GM19099 (cell line): ENCODE data around the gene CAPZA1.

Experiments used
- POLR2A ChIP-seq: IDR thresholded peaks from 3 replicates; pipeline ENCODE4 v1.6.1; 2011; ENCODE audit warnings: low read depth; ENCODE audit not compliant: insufficient read length; ENCODE audit errors: extremely low read depth

Gene CAPZA1

GRCh38 chr1:112686835-112687234 is 67.2 kb downstream of the CAPZA1 start:
- TF ChIP-seq POLR2A, result no peak

- TF ChIP-seq POLR2A, result no peak
Observed at GRCh38 chr1:112687361-112687760, 67.7 kb downstream of the CAPZA1 start.

- no peak for TF ChIP-seq POLR2A
Observed at GRCh38 chr1:112687785-112688496, 68.3 kb downstream of the CAPZA1 start.

GRCh38 chr1:112688781-112689193 is 69.2 kb downstream of the CAPZA1 start:
- TF ChIP-seq POLR2A, result no peak

GRCh38 chr1:112689196-112689841 is 69.7 kb downstream of the CAPZA1 start:
- no peak for TF ChIP-seq POLR2A

- no peak for TF ChIP-seq POLR2A
Observed at GRCh38 chr1:112689842-112690237, 70.2 kb downstream of the CAPZA1 start.

GRCh38 chr1:112692681-112693080 is 73.0 kb downstream of the CAPZA1 start:
- no peak for TF ChIP-seq POLR2A

- no peak for TF ChIP-seq POLR2A
Observed at GRCh38 chr1:112693821-112694220, 74.2 kb downstream of the CAPZA1 start.

GRCh38 chr1:112694363-112694929 is 74.8 kb downstream of the CAPZA1 start:
- no peak for TF ChIP-seq POLR2A

- TF ChIP-seq POLR2A, result no peak
Observed at GRCh38 chr1:112695276-112695675, 75.6 kb downstream of the CAPZA1 start.

GRCh38 chr1:112696578-112697314 is 77.1 kb downstream of the CAPZA1 start:
- TF ChIP-seq POLR2A, result no peak

GRCh38 chr1:112697781-112698201 is 78.2 kb downstream of the CAPZA1 start:
- TF ChIP-seq POLR2A, result no peak

- TF ChIP-seq POLR2A, result no peak
Observed at GRCh38 chr1:112698366-112699310, 79.0 kb downstream of the CAPZA1 start.

GRCh38 chr1:112699425-112700144 is 80.0 kb downstream of the CAPZA1 start:
- TF ChIP-seq POLR2A, result no peak
